Lower leg skin (tissue), 4 donors: ENCODE measurements around the gene MAPK14. TPM values are rescaled to one million over a fixed set of nuclear protein-coding genes. Genes with fewer than 3 reads are reported as not detected.

Experiments used
- DNase-seq, 2 donors: peaks; one replicate each; pipeline ENCODE4 v3.0.0-alpha.2; 2019; ENCODE audit warnings: low spot score in 2 of 2
- H3K4me3 ChIP-seq: fragments of 200-600 bp; sonication (generic); 2 replicates; pipeline ENCODE4 v1.5.1; 2017; ENCODE audit warnings: mild to moderate bottlenecking, low read depth; ENCODE audit not compliant: poor library complexity, severe bottlenecking
- POLR2A ChIP-seq, 2 donors: fragments of 450-650 bp; IDR thresholded peaks; one replicate each; pipeline ENCODE4 v1.6.1; 2016 to 2017; ENCODE audit warnings: antibody characterized with exemption in 2 of 2, mild to moderate bottlenecking in 1 of 2, moderate library complexity in 1 of 2
- WGBS, 2 donors: methylation state at CpG; one replicate each; pipeline ENCODE4 v1.1.5; 2018; 5-methylcytosine and 5-hydroxymethylcytosine counted together
- intact Hi-C: fragments of 100-400 bp; cut with DNase I; formaldehyde crosslinking; loops from one replicate; pipeline ENCODE4 v1.15.0; 2023; ENCODE audit warnings: low total_unique reads
- total RNA-seq, 4 donors: library from RNA; depleted of rRNA; stranded (reverse); fragments of >200 nt; gene quantifications; one replicate each; pipeline ENCODE4 v1.1.0, GENCODE V29; 2016
- TF ChIP-seq, protein P1 (sequence below), 3 donors: fragments of 450-650 bp; IDR thresholded peaks; one replicate each; pipeline ENCODE4 v1.5.1; 2016; ENCODE audit warnings: antibody characterized with exemption in 3 of 3, mild to moderate bottlenecking in 3 of 3, moderate library complexity in 2 of 3

Gene MAPK14
- total RNA-seq, 4 donors from 2014 or later: 63.0 to 153 (median 77.7) TPM

GRCh38 chr6:36038120-36038876 lies 10.7 kb downstream of the MAPK14 start:
- TF ChIP-seq POLR2A (IDR thresholded peaks at IDR 0.05): no peak
- TF ChIP-seq, protein P1, sequence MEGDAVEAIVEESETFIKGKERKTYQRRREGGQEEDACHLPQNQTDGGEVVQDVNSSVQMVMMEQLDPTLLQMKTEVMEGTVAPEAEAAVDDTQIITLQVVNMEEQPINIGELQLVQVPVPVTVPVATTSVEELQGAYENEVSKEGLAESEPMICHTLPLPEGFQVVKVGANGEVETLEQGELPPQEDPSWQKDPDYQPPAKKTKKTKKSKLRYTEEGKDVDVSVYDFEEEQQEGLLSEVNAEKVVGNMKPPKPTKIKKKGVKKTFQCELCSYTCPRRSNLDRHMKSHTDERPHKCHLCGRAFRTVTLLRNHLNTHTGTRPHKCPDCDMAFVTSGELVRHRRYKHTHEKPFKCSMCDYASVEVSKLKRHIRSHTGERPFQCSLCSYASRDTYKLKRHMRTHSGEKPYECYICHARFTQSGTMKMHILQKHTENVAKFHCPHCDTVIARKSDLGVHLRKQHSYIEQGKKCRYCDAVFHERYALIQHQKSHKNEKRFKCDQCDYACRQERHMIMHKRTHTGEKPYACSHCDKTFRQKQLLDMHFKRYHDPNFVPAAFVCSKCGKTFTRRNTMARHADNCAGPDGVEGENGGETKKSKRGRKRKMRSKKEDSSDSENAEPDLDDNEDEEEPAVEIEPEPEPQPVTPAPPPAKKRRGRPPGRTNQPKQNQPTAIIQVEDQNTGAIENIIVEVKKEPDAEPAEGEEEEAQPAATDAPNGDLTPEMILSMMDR (IDR thresholded peaks at IDR 0.05): no peak
- H3K4me3 ChIP-seq: no peak overlapping the region
- intact Hi-C loops: no loop called here
- 46 to 50% methylated on average over 4 of the region's 4 CpGs for WGBS, 2 donors
- no peak for DNase-seq

GRCh38 chr6:36039112-36039511 lies 11.5 kb downstream of the MAPK14 start:
- H3K4me3 ChIP-seq: no peak overlapping the region
- intact Hi-C loops: no loop called here
- no peak for TF ChIP-seq POLR2A (IDR thresholded peaks at IDR 0.05)
- TF ChIP-seq, protein P1 (IDR thresholded peaks at IDR 0.05): no peak
- DNase-seq: no peak

DNA sequence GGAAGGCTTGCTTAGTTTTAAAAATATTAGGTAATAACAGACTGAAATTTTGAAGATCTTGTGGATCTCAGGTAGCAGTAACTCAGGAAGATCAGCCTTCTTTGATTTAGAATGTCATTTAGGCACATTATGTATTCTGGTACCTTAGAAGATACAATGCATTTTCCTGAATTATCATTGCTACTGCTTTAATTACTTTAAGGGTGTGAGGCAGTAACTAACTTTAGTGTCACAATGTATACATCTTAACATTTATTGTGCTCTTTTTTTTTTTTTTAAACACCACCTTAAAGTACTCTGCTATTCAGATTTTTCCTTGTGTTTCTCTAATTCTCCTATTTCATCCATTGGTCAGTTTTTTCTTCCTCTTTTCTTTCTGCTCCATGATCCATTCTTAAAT lies 13.3 kb downstream of the MAPK14 start:
- H3K4me3 ChIP-seq: no peak overlapping the region
- no peak for DNase-seq
- TF ChIP-seq, protein P1 (IDR thresholded peaks at IDR 0.05): no peak
- no peak for TF ChIP-seq POLR2A (IDR thresholded peaks at IDR 0.05)
- intact Hi-C loops: no loop called here

- TF ChIP-seq POLR2A (IDR thresholded peaks at IDR 0.05): no peak
- TF ChIP-seq, protein P1 (IDR thresholded peaks at IDR 0.05): no peak
- intact Hi-C loops: no loop called here
- 75 to 82% methylated on average over 12 of the region's 12 CpGs for WGBS, 2 donors
- H3K4me3 ChIP-seq: no peak overlapping the region
- DNase-seq: no peak
Observed at GRCh38 chr6:36042618-36043260, 15.1 kb downstream of the MAPK14 start.

GRCh38 chr6:36049582-36049981 lies 22.0 kb downstream of the MAPK14 start:
- no peak overlapping the region for H3K4me3 ChIP-seq
- no peak for DNase-seq
- WGBS, 2 donors: 90 to 91% methylated on average over 2 of the region's 2 CpGs
- no peak for TF ChIP-seq POLR2A (IDR thresholded peaks at IDR 0.05)
- TF ChIP-seq, protein P1 (IDR thresholded peaks at IDR 0.05): no peak
- intact Hi-C loops: no loop called here
